GM19324 (cell line): ENCODE data around the gene DUSP14.

Source experiments
- ATAC-seq: cut with Tn5 transposase; IDR thresholded peaks from one replicate; pipeline ENCODE4 v1.9.1; 2021; ENCODE audit warnings: mild to moderate bottlenecking, moderate library complexity; ENCODE audit not compliant: unreplicated experiment, low FRiP score

The DUSP14 gene

DNA sequence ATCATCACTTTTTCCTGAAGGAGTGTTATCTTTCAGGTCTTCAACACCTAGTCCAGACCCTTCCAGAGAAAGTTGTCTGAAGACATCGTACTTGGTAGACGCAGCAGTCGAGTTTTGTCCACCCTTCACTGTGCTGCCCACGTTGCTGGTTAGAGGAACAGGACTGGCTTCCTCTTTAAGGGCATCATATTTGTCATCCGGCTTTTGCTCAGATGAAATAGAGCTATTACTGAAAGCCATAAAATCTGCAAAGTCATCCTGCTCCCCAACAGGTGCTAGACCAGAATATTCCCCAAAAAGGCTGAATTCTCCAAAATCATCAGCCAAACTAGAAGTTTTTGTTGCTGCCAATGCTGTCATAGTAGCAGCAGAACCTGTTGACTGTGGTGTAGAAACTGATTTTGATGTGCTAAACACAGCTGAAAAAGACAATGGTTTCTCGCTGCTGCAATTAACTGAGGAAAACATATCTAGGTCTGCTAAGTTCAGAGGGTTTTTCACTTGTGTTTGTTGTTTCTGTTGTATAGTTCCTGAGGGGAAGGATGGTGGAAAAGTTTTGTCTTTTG lies 63.8 kb downstream of the DUSP14 start:
- no peak for ATAC-seq

DNA sequence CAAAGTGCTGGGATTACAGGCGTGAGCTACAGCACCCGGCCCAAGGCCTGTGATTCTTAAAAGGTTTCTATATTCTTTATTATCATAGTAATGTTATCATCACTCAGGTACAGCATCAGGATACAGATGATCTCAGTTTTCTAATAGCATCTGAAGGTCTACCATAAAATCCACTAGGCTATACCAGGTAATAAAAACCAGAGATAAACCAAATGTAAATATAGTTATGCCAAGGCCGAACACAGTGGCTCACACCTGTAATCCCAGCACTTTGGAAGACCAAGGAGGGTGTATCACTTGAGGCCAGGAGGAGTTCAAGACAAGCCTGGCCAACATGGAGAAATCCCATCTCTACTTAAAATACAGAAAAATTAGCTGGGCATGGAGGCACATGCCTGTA lies 65.7 kb downstream of the DUSP14 start:
- no peak for ATAC-seq

DNA sequence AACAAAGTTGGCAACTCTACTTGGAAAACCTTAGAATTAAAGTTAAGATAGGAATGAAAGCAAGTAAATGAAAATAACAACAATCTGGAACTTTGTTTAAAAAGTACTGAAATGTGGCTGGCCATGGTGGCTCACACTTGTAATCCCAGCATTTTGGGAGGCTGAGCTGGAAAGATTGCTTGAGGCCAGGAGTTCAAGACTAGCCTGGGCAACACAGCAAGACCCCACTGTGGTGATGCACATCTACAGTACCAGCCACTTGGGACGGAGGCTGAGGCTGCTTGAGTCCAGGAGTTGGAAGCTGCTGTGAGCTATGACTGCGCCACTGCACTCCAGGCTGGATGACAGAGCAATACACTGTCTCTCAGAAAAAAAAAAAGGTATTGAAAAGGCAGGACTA lies 67.8 kb downstream of the DUSP14 start:
- ATAC-seq = no peak

DNA sequence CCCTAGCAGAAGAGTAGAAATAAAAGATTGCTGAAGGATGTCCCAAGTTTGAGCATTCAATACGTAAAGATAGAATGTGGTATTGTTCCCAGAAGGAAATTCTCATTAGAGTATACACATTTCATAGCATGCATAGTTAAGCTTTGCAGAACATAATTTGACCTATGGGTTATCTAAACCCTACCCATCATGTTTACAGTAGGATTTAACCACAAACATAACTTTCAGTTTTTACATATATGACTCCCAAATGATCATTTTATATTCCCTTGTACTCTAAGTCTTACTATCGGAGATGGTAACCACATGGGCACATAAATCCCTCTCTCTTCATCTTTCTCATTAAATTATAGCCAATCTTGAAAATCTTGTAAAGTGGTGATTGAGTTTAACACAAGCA lies 68.6 kb downstream of the DUSP14 start:
- no peak for ATAC-seq

DNA sequence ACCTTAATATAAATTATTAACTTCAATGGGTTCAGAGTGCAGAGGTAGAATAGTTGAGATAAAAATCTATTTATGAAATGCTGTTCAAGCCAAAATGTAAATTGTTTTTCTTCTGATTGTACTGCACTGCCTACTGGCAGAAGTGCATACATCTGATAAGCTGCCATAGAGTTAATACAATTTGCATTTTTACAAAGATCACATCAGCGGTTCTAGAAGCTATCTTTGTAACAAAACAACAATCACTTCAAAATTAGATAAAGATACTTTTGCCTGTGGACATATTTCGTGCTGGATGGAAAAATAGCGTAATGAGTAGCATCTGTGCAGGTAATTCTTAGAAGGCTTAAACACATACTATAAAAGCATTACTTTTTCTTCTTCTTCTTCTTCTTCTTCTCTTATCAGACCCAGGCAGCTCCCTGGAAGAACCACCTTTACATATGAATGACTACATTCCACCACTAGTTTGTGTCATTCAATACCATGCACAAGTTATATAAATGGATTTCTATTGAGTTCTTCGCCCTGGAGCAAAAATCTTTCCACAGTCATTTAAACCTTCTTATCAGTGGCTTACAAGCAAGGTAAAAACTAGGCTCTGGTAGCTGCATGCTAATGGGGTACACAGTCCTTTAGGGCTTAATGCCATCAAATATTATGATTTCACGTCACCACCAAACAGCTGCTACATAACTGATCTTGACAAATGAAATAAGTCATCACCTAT lies 72.5 kb downstream of the DUSP14 start:
- no peak for ATAC-seq
